Colonic mucosa (tissue), 4 donors: ENCODE measurements around the gene HEXIM1. TPM values are rescaled to one million over a fixed set of nuclear protein-coding genes. Genes with fewer than 3 reads are reported as not detected.

ENCODE experiments used
- DNase-seq: peaks from one replicate; pipeline ENCODE4 v3.0.0-alpha.2; 2020
- H3K27ac ChIP-seq: fragments of 200-600 bp; one replicate; pipeline ENCODE4 v1.8.0; 2021
- H3K27me3 ChIP-seq: fragments of 200-600 bp; one replicate; pipeline ENCODE4 v1.8.0; 2021
- H3K36me3 ChIP-seq: fragments of 200-600 bp; one replicate; pipeline ENCODE4 v1.8.0; 2021
- H3K4me1 ChIP-seq: fragments of 200-600 bp; one replicate; pipeline ENCODE4 v1.8.0; 2021; ENCODE audit warnings: mild to moderate bottlenecking
- H3K4me3 ChIP-seq: fragments of 200-600 bp; one replicate; pipeline ENCODE4 v1.8.0; 2021
- H3K9ac ChIP-seq, 2 donors: one replicate each; pipeline ENCODE4 v1.7.0; 2013; ENCODE audit warnings: control low read depth in 2 of 2, low read depth in 2 of 2, low read length in 2 of 2
- H3K9me3 ChIP-seq: fragments of 200-600 bp; one replicate; pipeline ENCODE4 v1.8.0; 2021
- intact Hi-C: fragments of 100-400 bp; cut with DNase I; formaldehyde crosslinking; loops from one replicate; pipeline ENCODE4 v1.14.1; 2022
- total RNA-seq, 2 donors: library from RNA; stranded (reverse); fragmentation: NEBNext Ultra II Directional in 1 of 2; extraction: Animal tissue kit (Norgen Biotek cat#: 25700) in 1 of 2; gene quantifications; one replicate each; pipeline ENCODE4 v1.2.1, GENCODE V29; 2021
- TF ChIP-seq, protein P1 (sequence below): fragments of 200-600 bp; IDR thresholded peaks from one replicate; pipeline ENCODE4 v1.8.0; 2022; ENCODE audit warnings: antibody characterized with exemption, mild to moderate bottlenecking
- donor health status: healthy.
- donor health status: DM: no; HTN: no; CAD: no.
- donor health status: DM: no; HTN: no; CAD: no.

The HEXIM1 gene
- total RNA-seq, 2 donors from 2014 or later = 37.0 to 38.4 TPM

DNA sequence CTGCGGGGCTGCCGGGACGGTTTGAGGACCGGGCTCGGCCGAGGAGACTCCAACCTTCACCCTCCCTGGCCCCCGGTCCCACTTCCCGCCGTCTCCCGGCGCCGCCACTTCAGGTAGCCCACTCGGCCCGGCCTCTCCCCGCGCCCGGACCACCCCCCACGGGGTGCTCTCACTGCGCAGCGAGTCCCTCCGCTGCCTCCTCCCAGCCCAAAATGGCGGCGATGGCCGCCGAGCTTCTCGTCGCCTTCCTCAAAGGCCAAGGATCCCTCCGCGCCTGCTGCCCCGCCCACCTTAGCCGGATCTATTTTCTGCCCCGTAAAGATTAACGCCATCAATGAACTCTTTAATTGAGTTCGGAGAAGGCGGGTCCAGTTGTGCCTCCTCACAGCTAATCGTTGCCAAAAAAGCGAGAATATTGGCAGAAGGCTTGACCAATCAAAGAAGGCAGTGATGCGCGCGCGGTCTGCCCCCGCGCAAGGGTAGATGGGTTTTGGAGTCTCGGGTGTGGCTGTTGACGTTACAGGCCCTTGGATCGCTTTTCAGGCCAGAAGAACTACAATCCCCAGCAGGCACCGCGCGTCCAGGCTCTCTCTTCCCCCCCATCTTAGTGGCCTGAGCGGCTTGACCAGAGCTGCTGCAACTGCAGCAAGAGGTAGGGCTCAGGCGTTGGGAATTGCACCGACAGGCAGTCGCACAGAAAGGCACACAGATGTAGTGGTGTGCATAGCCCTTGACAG lies 13.2 kb downstream of the HEXIM1 start, which contains the start of gene HEXIM2:
Gene HEXIM2, plus strand, starts transcription at position 588 of the 737 bp plus-strand sequence. CDS start 919 bp downstream, outside the sequence.
- TF ChIP-seq, protein P1, sequence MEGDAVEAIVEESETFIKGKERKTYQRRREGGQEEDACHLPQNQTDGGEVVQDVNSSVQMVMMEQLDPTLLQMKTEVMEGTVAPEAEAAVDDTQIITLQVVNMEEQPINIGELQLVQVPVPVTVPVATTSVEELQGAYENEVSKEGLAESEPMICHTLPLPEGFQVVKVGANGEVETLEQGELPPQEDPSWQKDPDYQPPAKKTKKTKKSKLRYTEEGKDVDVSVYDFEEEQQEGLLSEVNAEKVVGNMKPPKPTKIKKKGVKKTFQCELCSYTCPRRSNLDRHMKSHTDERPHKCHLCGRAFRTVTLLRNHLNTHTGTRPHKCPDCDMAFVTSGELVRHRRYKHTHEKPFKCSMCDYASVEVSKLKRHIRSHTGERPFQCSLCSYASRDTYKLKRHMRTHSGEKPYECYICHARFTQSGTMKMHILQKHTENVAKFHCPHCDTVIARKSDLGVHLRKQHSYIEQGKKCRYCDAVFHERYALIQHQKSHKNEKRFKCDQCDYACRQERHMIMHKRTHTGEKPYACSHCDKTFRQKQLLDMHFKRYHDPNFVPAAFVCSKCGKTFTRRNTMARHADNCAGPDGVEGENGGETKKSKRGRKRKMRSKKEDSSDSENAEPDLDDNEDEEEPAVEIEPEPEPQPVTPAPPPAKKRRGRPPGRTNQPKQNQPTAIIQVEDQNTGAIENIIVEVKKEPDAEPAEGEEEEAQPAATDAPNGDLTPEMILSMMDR = no peak
- Histone ChIP-seq H3K4me1 (peaks cover 7% of the 10 kb centered on the region), H3K27ac (peak within 1 kb of the TSS; percentile 98), H3K4me3 (peak within 1 kb of the TSS; percentile 80), H3K27me3 (no peaks in the 10 kb centered on the region), H3K9ac (peak within 1 kb of the TSS; percentile 97 to 99), H3K36me3 (no peaks in the 10 kb centered on the region), H3K9me3 (no peaks in the 10 kb centered on the region)
- intact Hi-C loops = no loop called here
- peak; percentile 99 for DNase-seq

DNA sequence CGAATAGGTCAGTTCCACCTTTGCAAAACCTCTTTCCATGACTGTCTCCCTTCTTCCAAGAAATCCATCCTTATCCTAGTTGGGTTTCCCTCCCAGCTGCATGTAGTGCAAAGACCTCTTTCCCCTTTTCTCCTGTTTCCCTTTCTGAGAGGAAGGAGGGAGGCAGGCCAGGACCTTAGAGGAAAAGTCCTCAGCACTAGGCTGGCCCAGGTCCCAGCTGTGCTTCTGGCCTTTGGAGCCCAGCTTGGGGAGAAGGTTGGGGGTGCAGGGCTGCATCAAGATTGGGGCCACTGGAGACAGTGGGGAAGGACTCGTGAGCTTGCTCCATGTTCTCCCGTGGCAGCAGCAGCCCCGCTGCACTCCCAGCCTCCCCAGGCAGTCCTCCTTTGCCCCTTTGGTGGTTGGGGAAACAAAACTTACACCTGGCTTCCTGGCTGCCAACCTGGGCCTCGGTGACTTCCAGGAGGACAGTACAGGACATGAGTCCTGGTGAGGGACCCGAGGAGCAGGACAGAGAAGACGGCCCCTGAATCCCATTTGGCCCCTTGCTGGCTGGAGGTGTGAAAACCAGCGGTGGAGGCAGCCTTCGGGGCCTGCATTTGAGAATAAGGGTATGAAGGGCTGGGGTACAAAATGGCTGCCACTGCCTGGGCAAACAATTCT lies 13.9 kb downstream of the HEXIM1 start:
- Histone ChIP-seq H3K36me3 (no peaks in the 10 kb centered on the region), H3K9ac (peak overlapping the region in 1 of 2 donors; percentile 62), H3K27ac (no peak overlapping the region), H3K4me3 (peak overlapping the region; percentile 80), H3K27me3 (no peaks in the 10 kb centered on the region), H3K9me3 (no peaks in the 10 kb centered on the region), H3K4me1 (peaks cover 7% of the 10 kb centered on the region)
- no peak for DNase-seq
- intact Hi-C loops = no loop called here
- TF ChIP-seq, protein P1 = no peak

DNA sequence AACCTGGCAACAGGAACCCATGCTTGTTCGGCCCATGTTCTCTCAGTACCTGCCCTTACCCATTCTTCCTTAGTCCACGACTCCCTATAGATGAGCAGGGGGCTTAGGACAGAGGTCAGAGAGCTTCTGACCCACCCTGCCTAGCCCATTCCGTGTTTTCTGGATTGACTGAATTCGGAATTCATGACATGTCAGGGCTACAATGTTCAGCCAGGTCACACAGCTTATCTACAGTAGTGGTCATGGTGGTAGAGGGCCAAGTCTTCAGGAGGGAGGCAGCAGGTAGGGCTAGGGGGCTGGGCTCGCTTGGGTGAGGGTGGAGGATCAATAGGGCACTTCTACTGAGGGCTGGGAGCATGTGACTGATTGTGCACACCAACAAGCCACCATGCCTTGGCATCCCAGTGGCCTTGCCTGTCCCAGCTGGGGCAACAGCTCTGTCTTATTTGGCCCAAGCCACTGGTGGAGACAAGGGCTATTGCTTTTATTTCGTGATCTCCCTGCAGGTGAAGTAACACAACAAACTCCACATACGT lies 16.5 kb downstream of the HEXIM1 start:
- DNase-seq = no peak
- Histone ChIP-seq H3K27ac (no peak overlapping the region), H3K4me1 (no peaks in the 10 kb centered on the region), H3K9ac (no peak overlapping the region), H3K9me3 (no peaks in the 10 kb centered on the region), H3K4me3 (no peak overlapping the region), H3K36me3 (no peaks in the 10 kb centered on the region), H3K27me3 (no peaks in the 10 kb centered on the region)
- intact Hi-C loops = no loop called here
- TF ChIP-seq, protein P1 = no peak

DNA sequence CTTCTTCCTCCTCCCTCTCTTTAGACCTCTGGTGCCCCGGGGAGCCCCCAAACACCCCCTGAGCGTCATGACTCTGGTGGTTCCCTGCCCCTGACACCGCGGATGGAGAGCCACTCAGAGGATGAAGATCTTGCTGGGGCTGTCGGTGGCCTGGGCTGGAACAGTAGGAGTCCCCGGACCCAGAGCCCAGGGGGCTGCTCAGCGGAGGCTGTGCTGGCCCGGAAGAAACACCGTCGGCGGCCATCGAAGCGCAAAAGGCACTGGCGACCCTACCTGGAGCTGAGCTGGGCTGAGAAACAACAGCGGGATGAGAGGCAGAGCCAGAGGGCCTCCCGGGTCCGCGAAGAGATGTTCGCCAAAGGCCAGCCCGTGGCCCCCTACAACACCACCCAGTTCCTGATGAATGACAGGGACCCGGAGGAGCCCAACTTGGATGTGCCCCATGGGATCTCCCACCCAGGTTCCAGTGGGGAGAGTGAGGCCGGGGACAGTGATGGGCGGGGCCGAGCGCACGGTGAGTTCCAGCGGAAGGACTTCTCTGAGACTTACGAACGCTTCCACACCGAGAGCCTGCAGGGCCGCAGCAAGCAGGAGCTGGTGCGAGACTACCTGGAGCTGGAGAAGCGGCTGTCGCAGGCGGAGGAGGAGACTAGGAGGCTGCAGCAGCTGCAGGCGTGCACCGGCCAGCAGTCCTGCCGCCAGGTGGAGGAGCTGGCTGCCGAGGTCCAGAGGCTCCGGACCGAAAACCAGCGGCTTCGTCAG lies 20.9 kb downstream of the HEXIM1 start:
- DNase-seq = no peak
- no peaks in the 10 kb centered on the region for H3K36me3 ChIP-seq
- H3K9me3 ChIP-seq = no peaks in the 10 kb centered on the region
- intact Hi-C loops = no loop called here
- peaks cover 11% of the 10 kb centered on the region for H3K4me1 ChIP-seq
- TF ChIP-seq, protein P1 = no peak
- H3K27ac ChIP-seq = no peak overlapping the region
- H3K9ac ChIP-seq = no peak overlapping the region
- H3K4me3 ChIP-seq = no peak overlapping the region
- H3K27me3 ChIP-seq = no peaks in the 10 kb centered on the region

DNA sequence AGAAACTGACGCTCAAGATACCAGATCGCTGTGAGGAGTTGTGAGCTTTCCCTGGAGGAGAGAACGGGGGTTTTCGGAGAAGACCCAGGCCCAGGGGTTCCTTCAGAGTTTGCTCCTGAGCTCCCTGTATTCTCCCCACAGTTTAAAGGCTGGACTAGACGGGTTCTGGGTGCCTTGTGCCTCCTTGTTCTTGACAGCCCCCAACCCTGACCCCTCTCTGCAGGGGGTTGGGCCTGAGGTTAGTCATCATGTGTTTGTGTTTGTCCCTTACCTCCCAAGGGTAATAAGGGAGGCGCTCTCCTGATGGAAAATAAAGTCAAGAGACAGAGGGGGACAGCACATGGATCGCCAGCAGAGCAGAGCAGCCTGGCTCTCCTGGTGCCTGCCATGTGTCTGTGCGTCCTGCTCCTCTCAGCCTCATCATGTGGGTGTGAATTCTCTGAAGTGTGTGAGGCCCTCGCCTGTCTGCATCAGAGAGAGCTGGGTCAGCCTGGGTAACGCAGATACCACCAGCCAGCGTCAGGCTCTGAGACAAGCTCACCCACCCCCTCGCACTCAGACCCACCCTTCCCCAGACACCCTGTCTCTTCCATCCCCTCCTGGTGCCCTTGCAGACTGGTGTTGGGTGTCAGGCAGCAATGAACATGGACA lies 22.1 kb downstream of the HEXIM1 start:
- TF ChIP-seq, protein P1 = no peak
- intact Hi-C loops = no loop called here
- peak overlapping the region in 1 of 2 donors; percentile 12 for H3K9ac ChIP-seq
- no peak for DNase-seq
- H3K27ac ChIP-seq = peak overlapping the region; percentile 70
- no peaks in the 10 kb centered on the region for H3K36me3 ChIP-seq
- no peaks in the 10 kb centered on the region for H3K9me3 ChIP-seq
- no peaks in the 10 kb centered on the region for H3K27me3 ChIP-seq
- peaks cover 11% of the 10 kb centered on the region for H3K4me1 ChIP-seq
- H3K4me3 ChIP-seq = no peak overlapping the region
